HG03039 (cell line): ENCODE data around the gene MEIS3.

Source experiments
- ATAC-seq: cut with Tn5 transposase; IDR thresholded peaks from one replicate; pipeline ENCODE4 v1.9.1; 2021; ENCODE audit warnings: mild to moderate bottlenecking, moderate library complexity; ENCODE audit not compliant: unreplicated experiment

Gene MEIS3

GRCh38 chr19:47435883-47436417 is 16.6 kb upstream of the MEIS3 start:
- ATAC-seq, result no peak

GRCh38 chr19:47435196-47435595 is 15.9 kb upstream of the MEIS3 start:
- ATAC-seq, result no peak

DNA sequence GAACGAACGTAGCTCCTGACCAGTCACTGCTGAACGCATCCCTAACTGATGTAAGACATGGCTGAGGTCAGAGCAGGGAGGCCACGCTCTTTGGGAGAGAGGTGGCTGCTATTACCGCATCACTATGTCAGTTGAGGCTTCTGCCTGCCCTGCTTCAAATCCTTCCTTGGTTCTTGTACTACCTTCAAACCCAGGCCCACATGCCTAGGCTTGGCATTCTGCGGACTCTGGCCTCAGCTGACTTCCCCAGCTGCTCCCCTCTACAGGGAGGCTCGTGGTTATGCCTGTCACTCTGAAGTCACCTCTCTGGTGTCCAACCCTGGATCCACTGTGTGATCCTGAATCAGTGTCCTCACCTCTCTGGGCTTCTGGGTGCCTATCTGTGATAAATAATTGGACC is 14.8 kb upstream of the MEIS3 start:
- no peak for ATAC-seq

DNA sequence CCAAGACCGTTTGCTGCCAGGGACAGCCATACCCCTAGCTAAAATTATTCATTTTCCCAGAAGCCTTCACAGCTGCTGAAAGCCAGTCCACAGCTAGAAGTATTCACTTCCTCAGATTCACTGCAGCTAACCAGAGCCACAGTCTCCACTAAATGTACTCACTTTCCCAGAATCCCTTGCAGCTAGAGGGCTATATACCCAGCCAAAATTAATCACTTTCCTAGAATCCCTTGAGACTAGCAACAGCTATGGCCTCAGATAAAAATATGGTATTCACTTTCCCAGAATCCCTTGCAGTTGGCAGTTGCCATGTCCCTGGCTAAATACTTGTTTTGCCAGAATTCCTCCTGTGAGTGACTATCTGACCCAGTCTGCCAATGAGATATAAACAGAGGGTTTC is 13.8 kb upstream of the MEIS3 start:
- ATAC-seq, result no peak

DNA sequence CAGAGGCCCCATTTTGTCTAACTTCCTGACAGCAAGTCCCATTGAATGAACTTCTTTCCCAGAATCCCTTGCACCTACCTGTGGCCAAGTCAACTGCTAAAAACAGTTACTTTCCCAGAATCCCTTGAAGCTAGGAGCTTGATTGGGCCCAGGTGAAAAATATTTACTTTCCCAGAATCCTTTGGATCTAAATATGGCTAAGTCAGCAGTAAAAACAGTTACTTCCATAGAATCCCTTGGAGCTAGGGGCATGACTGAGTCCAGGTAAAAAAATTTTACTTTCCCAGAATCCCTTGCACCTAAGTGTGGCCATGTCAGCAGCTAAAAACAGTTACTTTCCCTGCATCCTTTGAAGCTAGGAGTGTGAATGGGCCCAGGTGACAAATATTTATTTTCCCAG is 13.2 kb upstream of the MEIS3 start:
- no peak for ATAC-seq

- ATAC-seq, result no peak
Observed at GRCh38 chr19:47432091-47432490, 12.8 kb upstream of the MEIS3 start.

- no peak for ATAC-seq
Observed at GRCh38 chr19:47430041-47430802, 10.9 kb upstream of the MEIS3 start.

DNA sequence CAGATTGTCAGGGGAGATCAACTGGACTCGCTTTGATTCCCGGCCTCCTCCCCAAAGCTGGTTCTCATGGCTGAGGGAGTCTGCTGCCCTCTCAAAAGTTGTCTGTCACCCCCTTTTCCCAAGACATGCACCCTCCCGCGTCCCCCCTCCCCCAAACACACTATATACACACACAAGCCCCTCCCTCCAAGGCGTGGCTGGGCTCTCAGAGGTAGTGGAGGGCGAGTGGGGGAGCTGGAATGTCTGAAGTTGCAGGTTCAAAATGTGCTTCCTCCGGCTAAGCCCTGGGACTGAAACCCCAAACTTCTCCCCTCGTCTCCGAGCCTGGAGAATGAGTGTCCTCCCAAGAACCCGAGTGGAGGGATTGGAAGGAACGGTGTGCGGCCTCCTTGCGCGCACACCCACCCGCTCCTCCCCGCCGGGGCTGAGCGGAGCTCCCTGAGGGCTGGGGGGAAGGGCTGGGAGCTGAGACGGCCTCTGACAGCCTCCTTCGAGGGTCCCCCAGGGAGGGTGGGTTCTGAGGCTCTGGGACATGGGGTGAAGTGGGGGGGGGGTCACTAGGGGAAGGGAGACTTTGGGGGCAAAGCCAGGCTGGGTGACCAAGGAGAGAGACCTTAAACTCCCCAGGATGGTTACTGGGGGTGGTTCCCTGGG is 9.9 kb upstream of the MEIS3 start:
- no peak for ATAC-seq

GRCh38 chr19:47428177-47428894 is 9.0 kb upstream of the MEIS3 start:
- no peak for ATAC-seq

DNA sequence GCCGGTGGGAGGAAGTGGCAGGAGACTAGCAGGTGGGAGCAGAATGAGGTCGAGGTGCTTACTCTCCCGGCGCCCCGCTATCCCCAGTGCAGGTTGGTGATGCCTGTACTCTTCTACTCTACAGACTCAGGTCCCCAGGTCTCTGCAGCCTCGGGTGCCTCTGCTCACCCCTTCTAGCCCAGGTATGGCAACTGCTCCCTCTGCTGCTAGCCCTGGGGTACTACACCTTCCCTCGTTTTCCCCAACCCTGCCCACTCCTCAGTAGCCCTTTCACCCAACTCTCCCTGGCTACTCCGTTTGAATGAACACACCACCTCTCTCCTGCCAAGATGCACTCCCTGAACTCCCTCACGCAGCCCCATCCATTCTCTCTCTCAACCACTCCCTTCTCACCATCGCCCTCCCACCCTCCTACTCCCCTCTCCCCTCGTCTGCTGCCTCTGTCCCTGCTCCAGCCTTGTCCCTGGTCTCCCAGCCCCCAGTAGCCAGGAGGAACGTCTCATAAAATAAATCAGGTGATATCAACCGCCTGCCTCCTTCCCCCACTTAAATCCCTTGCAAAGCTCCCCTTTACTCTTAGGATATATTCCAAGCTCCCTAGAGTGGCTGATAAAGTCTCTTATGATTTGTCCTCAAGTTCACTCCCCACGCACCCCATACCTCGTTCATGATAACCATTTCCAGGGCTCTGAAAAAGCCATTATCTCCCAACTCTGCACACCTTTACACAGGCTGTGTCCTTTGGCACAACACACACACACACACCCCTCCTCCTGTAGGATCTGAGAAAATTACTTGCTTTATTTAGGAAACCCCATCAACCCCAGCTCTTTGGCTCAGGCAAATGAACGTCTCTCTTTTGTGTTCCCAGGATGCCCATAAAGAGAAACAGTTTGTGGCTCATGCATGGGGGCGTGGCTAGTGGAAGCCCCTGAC is 8.2 kb upstream of the MEIS3 start:
- ATAC-seq, result no peak

GRCh38 chr19:47423203-47423882 is 4.0 kb upstream of the MEIS3 start:
- no peak for ATAC-seq

DNA sequence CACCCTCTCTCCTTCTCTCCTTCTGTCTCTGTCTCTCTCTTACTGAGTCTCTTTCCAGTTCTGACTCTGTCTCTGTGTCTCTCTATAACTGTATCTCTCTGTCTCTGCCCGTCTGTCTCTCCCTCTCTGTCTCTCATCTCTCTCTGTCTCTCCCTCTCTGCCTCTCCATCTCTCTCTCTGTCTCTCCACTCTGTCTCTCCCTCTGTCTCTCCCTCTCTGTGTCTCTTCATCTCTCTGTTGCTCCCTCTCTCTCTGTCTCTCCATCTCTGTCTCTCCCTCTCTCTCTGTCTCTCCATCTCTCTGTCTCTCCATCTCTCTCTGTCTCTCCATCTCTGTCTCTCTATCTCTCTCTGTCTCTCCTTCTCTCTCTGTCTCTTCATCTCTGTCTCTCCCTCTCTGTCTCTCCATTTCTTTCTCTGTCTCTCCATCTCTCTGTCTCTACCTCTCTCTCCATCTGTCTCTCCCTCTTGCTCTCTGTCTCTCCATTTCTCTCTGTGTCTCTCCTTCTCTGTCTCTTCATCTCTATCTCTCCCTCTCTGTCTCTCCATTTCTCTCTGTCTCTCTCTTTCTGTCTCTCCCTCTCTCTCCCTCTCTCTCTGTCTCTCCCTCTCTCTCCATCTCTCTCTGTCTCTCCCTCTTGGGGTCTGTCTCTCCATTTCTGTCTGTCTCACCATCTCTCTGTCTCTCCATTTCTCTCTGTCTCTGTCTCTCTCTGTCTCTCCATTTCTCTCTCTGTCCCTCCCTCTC is 3.3 kb upstream of the MEIS3 start:
- no peak for ATAC-seq

- no peak for ATAC-seq
Observed at GRCh38 chr19:47421844-47422395, 2.6 kb upstream of the MEIS3 start.

GRCh38 chr19:47421244-47421786 is 2.0 kb upstream of the MEIS3 start:
- ATAC-seq, result no peak

DNA sequence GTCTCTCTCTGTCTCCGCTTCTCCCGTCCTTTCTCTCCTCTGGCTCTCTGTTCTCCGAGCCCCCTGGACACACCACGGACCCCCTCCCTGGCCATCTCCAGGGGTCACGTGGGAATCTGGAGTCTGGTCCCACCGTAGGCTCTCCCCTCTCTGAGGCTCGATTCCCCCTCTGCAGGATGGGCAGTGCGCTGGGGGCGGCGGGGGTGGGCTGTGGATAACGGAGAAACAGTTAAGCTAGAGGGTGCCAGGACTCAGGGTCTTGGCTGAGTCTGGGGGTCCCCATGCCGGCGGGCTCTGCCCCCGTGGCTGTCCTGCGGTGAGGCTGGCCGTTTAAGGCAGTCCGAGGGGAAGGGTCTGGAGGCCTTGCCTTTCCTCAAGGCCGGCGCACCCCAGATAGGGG is 462 bp upstream of the MEIS3 start:
- no peak for ATAC-seq

DNA sequence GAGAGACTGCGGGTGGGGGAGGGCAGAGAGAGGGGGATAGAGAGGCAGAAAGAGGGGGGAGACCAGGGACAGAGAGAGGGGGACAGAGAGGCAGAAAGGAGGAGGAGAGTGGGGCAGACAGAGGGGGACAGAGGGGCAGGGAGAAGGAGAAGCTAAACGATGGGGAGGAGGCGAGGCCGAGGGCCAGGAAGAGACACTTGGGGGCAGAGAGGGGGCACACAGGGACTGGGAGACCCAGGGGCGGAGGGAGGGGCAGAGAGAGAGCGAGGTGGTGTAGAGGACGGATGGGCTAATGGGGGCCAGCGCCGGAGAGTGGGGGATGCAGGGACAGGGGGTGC is 666 bp downstream of the MEIS3 start:
- ATAC-seq, result no peak

DNA sequence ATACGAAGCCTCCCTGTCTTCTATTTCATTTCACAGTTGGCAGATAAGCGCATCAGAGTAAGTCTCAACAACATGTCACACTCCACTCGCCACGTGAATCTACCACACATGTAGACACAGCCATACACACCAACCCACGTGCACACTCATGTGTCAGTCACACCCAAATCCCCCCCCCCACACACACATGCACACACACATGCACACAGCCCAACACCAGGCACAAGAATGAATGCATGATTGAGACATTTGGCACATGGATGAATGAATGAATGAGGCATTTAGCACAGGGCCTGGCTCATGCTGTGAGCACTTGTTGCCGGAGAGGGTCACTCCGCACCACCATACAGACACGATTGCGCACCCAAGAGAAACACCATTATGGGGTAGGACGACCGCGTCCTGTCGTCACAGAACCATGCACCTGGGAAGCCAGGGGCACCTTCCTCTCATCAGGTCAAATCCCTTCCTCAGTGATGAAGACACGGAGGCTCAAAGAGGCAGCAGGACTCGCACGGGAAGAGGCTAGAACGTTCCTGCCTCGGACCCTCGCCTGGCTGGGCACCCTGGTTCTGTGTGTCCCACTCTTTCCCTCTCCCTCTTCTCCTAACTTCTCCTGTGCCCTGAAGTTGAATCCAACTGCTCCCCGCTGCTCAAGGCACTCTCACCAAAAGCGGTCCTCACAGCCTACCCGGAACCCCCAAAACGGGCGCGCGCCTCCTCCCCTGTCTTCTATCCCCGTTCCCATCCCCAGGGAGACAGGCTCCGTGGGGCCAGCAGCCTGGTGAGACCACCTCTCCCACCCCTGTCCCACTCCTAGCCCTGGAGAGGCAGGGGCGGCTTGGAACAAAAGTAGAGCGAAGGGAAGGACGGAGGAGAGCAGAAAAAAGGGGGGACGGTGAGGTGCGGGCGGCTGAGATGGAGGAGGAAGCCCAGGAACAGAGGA is 1.3 kb downstream of the MEIS3 start:
- ATAC-seq, result no peak
